SK-N-SH (cell line): ENCODE data around the gene PGM2L1. TPM values are rescaled to one million over a fixed set of nuclear protein-coding genes. Genes with fewer than 3 reads are reported as not detected.

ENCODE experiments used
- CTCF ChIA-PET: fragments of 300-600, 350-600 bp; formaldehyde crosslinking; extraction: SDS; loops from one replicate; lab custom pipeline; 2021; lab: Yijun Ruan, JAX
- POLR2A ChIA-PET: fragments of 350-600 bp; sonication (Branson Sonifier 250); formaldehyde crosslinking; extraction: SDS; loops from one replicate; lab custom pipeline; 2020; ENCODE audit warnings: antibody characterized with exemption, inconsistent platforms; lab: Yijun Ruan, JAX
- DNase-seq: peaks from one replicate; pipeline ENCODE4 v3.0.0; 2012
- H2AFZ ChIP-seq: fragments of 200-600 bp; sonication (generic); 2 replicates; pipeline ENCODE4 v1.8.1; 2016; ENCODE audit warnings: antibody characterized with exemption, mild to moderate bottlenecking, low read depth
- H3F3A ChIP-seq: fragments of 200-600 bp; sonication (generic); replicated peaks from 2 replicates; pipeline ENCODE3; 2016; ENCODE audit warnings: antibody characterized with exemption, mild to moderate bottlenecking; ENCODE audit not compliant: insufficient read depth
- H3K27ac ChIP-seq, 2 experiments: fragments of 200-500 bp in 1 of 2; fragments of 200-600 bp in 1 of 2; sonication (Bioruptor generic) in 1 of 2; sonication (generic), shearing (Covaris generic) in 1 of 2; 2 replicates each; pipeline versions ENCODE4 v1.5.1 to v1.6.1; 2014 to 2016; ENCODE audit warnings: low read depth in 2 of 2, inconsistent platforms in 1 of 2, low read length in 1 of 2, mild to moderate bottlenecking in 1 of 2, mixed read lengths in 1 of 2
- H3K27me3 ChIP-seq: fragments of 200-600 bp; sonication (generic), shearing (Covaris generic); 2 replicates; pipeline ENCODE4 v1.6.1; 2016; ENCODE audit warnings: mixed run types; ENCODE audit not compliant: insufficient read depth
- H3K36me3 ChIP-seq, 2 experiments: fragments of 200-500 bp in 1 of 2; fragments of 200-600 bp in 1 of 2; sonication (Bioruptor generic) in 1 of 2; sonication (generic) in 1 of 2; replicated peaks in 1 of 2; 2 replicates each; pipeline versions ENCODE3 to v1.5.1; 2014 to 2016; ENCODE audit warnings: low read length in 1 of 2, mild to moderate bottlenecking in 1 of 2; ENCODE audit not compliant: insufficient read depth in 2 of 2, control insufficient read depth in 1 of 2
- H3K4me1 ChIP-seq, 2 experiments: fragments of 200-500 bp in 1 of 2; fragments of 200-600 bp in 1 of 2; sonication (Bioruptor generic) in 1 of 2; sonication (generic), shearing (Covaris generic) in 1 of 2; 2 replicates each; pipeline versions ENCODE4 v1.5.1 to v1.6.1; 2014 to 2016; ENCODE audit warnings: low read depth in 1 of 2, low read length in 1 of 2, mixed run types in 1 of 2; ENCODE audit not compliant: insufficient read depth in 2 of 2, control insufficient read depth in 1 of 2
- H3K4me2 ChIP-seq: fragments of 200-600 bp; sonication (generic), shearing (Covaris generic); 2 replicates; pipeline ENCODE4 v1.6.1; 2017; ENCODE audit warnings: mixed run types
- H3K4me3 ChIP-seq, 2 experiments: fragments of 200-500 bp in 1 of 2; fragments of 200-600 bp in 1 of 2; sonication (Bioruptor generic) in 1 of 2; sonication (generic), shearing (Covaris generic) in 1 of 2; 2 replicates each; pipeline versions ENCODE4 v1.5.1 to v1.8.1; 2014 to 2016; ENCODE audit warnings: low read depth in 2 of 2, inconsistent platforms in 1 of 2, low read length in 1 of 2, mild to moderate bottlenecking in 1 of 2, mixed read lengths in 1 of 2, moderate library complexity in 1 of 2
- H3K79me2 ChIP-seq: fragments of 200-600 bp; sonication (generic); 2 replicates; pipeline ENCODE4 v1.8.1; 2017; ENCODE audit warnings: mild to moderate bottlenecking; ENCODE audit not compliant: insufficient read depth
- H3K9ac ChIP-seq: fragments of 200-600 bp; sonication (generic); 2 replicates; pipeline ENCODE4 v1.6.1; 2017; ENCODE audit warnings: mixed run types
- H3K9me2 ChIP-seq: fragments of 200-600 bp; sonication (generic); 2 replicates; pipeline ENCODE4 v1.6.1; 2017; ENCODE audit warnings: mixed run types
- H3K9me3 ChIP-seq: fragments of 200-600 bp; sonication (generic); 2 replicates; pipeline ENCODE4 v1.6.1; 2017; ENCODE audit warnings: mixed run types, mild to moderate bottlenecking, moderate library complexity
- H4K20me1 ChIP-seq: fragments of 200-600 bp; sonication (generic); 2 replicates; pipeline ENCODE4 v1.6.1; 2017; ENCODE audit warnings: mild to moderate bottlenecking, mixed run types; ENCODE audit not compliant: insufficient read depth
- CHD2 ChIP-seq: fragments of 150-350 bp; IDR thresholded peaks from 2 replicates; pipeline ENCODE4 v1.6.1; 2018; ENCODE audit warnings: low read length; ENCODE audit not compliant: partially characterized antibody
- ELF1 ChIP-seq: IDR thresholded peaks from 2 replicates; pipeline ENCODE4 v1.4.0; 2012
- EP300 ChIP-seq, 2 experiments: IDR thresholded peaks; 2 replicates each; pipeline versions ENCODE4 v1.4.0 to v1.6.1; 2012; ENCODE audit warnings: borderline replicate concordance in 1 of 2, low read depth in 1 of 2, low read length in 1 of 2
- FOSL2 ChIP-seq: IDR thresholded peaks from 2 replicates; pipeline ENCODE4 v1.4.0; 2012; ENCODE audit warnings: low read depth, mild to moderate bottlenecking, moderate library complexity, borderline replicate concordance
- JUND ChIP-seq: IDR thresholded peaks from 2 replicates; pipeline ENCODE4 v1.4.0; 2012
- MAX ChIP-seq: IDR thresholded peaks from 2 replicates; pipeline ENCODE4 v1.4.0; 2012; ENCODE audit warnings: low read depth
- NRF1 ChIP-seq: IDR thresholded peaks from 2 replicates; pipeline ENCODE4 v1.6.1; 2012; ENCODE audit warnings: low read depth, mild to moderate bottlenecking, low read length
- POLR2AphosphoS5 ChIP-seq: IDR thresholded peaks from 2 replicates; pipeline ENCODE4 v1.6.1; 2012; ENCODE audit warnings: low read depth, low read length
- RFX5 ChIP-seq: IDR thresholded peaks from 2 replicates; pipeline ENCODE4 v1.6.1; 2012; ENCODE audit warnings: mild to moderate bottlenecking, improper control_type of control experiment, low read length
- RXRA ChIP-seq: IDR thresholded peaks from 2 replicates; pipeline ENCODE4 v1.4.0; 2012; ENCODE audit warnings: low read depth, mild to moderate bottlenecking, borderline replicate concordance
- WGBS: methylation state at CpG from one replicate; pipeline ENCODE4 v1.1.6; 2017; ENCODE audit warnings: low lambda C conversion rate; 5-methylcytosine and 5-hydroxymethylcytosine counted together
- polyA plus RNA-seq, 3 experiments: library from polyadenylated mRNA; depleted of rRNA; stranded (reverse); fragments of >200 nt; gene quantifications; 2 replicates each; pipeline ENCODE4 v1.2.3, GENCODE V29; 2012
- TF ChIP-seq, protein P1 (sequence below): fragments of 150-350 bp; IDR thresholded peaks from 2 replicates; pipeline ENCODE4 v1.6.1; 2016; ENCODE audit warnings: mild to moderate bottlenecking, low read depth, low read length

The PGM2L1 gene
- polyA plus RNA-seq, 1 of the 3 experiments (the other 2 are of a cell fraction), result 0.90 TPM

GRCh38 chr11:74392256-74392655 lies 6.0 kb downstream of the PGM2L1 start:
- H3K9me3 ChIP-seq, result no peaks in the 10 kb centered on the region
- no peak for DNase-seq
- TF ChIP-seq FOSL2 (no peak), MAX (no peak), NRF1 (no peak), JUND (no peak)
- TF ChIP-seq, protein P1, sequence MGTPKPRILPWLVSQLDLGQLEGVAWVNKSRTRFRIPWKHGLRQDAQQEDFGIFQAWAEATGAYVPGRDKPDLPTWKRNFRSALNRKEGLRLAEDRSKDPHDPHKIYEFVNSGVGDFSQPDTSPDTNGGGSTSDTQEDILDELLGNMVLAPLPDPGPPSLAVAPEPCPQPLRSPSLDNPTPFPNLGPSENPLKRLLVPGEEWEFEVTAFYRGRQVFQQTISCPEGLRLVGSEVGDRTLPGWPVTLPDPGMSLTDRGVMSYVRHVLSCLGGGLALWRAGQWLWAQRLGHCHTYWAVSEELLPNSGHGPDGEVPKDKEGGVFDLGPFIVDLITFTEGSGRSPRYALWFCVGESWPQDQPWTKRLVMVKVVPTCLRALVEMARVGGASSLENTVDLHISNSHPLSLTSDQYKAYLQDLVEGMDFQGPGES, result no peak
- TF ChIP-seq, all 33 proteins: peak for 0

DNA sequence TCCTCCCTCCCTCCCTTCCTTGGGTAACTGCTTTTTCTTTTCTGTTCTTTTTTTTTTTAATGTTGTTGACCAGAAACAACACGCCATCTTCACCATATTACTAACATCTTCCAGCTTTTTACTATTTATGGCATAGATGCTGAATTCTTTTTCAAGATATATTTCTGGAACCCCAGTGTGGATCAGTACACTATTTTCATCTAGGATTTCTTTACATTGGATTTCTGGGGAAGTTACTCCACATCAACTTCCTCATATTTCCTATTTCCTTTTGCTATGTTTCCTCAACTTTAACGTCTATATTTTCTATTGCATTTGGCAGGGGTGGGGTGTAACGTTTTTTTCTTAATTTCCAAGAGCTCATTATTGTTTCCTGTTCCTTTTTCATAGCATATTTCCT lies 7.0 kb downstream of the PGM2L1 start:
- Histone ChIP-seq H3K36me3 (no peaks in the 10 kb centered on the region), H3K79me2 (peaks cover 22% of the 10 kb centered on the region), H3K27ac (no peak overlapping the region), H3K9me2 (no peaks in the 10 kb centered on the region), H2AFZ (no peak overlapping the region), H3K4me1 (peaks cover 3 to 9% of the 10 kb centered on the region in 2 experiments; a peak in 3 of 4 replicates), H3F3A (peaks cover 14% of the 10 kb centered on the region), H3K4me2 (no peak overlapping the region), H3K9me3 (no peaks in the 10 kb centered on the region), H3K9ac (no peak overlapping the region), H4K20me1 (no peaks in the 10 kb centered on the region), H3K27me3 (no peaks in the 10 kb centered on the region), H3K4me3 (no peak overlapping the region)
- ChIA-PET POLR2A (no interaction called here), CTCF (interaction anchor here (1.0 to 6.9 kb wide), 5 partner anchors 12 to 179 kb away, joined by 3 to 168 read pairs (median 5); no protein-coding TSS in a partner anchor)
- WGBS, result 83% methylated on average over 3 of the region's 3 CpGs
- DNase-seq, result no peak
- TF ChIP-seq EP300 (IDR thresholded peaks at IDR 0.05; ENCODE audit: borderline replicate concordance in 1 of 2, low read depth in 1 of 2, low read length in 1 of 2) (no peak), RXRA (no peak), RFX5 (no peak), POLR2AphosphoS5 (no peak), CHD2 (no peak), MAX (no peak), ELF1 (no peak)

More at GRCh38 chr11:74392256-74392655, 6.0 kb downstream of the PGM2L1 start:
- H3K9me2 ChIP-seq, result no peaks in the 10 kb centered on the region
- no peaks in the 10 kb centered on the region for H3K27me3 ChIP-seq
- H3K4me3 ChIP-seq, result no peak overlapping the region
- POLR2A ChIA-PET, result no interaction called here
- peaks cover 3 to 12% of the 10 kb centered on the region in 2 experiments; a peak in 3 of 4 replicates for H3K4me1 ChIP-seq
- CTCF ChIA-PET, result interaction anchor here (1.4 to 6.9 kb wide), 3 partner anchors 56 to 178 kb away, joined by 5 to 168 read pairs (median 6); no protein-coding TSS in a partner anchor
- no peak overlapping the region for H2AFZ ChIP-seq
- H3K36me3 ChIP-seq, result no peaks in the 10 kb centered on the region
- H3K27ac ChIP-seq, result no peak overlapping the region
- no peak overlapping the region for H3K9ac ChIP-seq
- H3K79me2 ChIP-seq, result peaks cover 28% of the 10 kb centered on the region
- no peaks in the 10 kb centered on the region for H4K20me1 ChIP-seq
- H3F3A ChIP-seq, result peaks cover 14% of the 10 kb centered on the region
- no peak overlapping the region for H3K4me2 ChIP-seq
- WGBS, result 100% methylated on average over 8 of the region's 8 CpGs
